ENCODE measurements around the gene ADRM1.

DNA sequence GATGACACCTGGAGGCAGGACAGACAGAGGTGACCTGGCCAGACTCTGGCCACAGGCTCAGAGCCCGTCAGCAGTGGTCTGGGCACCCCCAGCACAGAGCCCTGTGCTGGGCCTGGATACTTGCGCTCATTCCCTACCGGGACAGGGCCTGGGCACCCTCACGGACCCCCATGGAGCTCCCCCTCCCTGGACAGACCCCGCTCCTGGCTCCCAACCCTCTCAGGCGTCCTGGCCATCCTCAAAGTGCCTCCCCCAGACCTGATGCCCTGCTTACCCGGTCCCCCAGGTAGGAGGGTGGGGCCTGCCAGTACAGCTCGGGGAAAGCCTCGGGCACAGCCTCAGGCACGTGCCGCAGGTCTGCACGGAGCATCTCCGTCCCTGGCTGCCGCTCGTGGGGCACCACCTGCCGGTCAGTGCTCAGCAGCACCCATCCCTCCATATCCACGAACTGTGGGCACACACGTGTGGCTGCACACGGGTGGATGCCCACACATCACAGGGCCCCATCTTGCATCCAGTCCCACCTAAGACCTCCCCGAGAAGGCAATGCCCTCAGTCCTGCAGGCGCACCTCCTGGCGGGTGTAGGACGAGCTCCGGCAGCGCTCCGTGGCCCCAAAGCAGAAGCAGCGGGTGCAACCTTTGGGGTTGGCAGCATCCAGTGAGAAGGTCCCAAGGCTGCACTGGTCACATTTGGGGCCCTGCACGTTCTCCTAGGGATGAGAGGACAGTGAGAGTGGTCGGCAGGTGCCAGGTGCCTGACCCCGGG lies 24.3 kb downstream of the ADRM1 start:
- TF ChIP-seq, protein P1, sequence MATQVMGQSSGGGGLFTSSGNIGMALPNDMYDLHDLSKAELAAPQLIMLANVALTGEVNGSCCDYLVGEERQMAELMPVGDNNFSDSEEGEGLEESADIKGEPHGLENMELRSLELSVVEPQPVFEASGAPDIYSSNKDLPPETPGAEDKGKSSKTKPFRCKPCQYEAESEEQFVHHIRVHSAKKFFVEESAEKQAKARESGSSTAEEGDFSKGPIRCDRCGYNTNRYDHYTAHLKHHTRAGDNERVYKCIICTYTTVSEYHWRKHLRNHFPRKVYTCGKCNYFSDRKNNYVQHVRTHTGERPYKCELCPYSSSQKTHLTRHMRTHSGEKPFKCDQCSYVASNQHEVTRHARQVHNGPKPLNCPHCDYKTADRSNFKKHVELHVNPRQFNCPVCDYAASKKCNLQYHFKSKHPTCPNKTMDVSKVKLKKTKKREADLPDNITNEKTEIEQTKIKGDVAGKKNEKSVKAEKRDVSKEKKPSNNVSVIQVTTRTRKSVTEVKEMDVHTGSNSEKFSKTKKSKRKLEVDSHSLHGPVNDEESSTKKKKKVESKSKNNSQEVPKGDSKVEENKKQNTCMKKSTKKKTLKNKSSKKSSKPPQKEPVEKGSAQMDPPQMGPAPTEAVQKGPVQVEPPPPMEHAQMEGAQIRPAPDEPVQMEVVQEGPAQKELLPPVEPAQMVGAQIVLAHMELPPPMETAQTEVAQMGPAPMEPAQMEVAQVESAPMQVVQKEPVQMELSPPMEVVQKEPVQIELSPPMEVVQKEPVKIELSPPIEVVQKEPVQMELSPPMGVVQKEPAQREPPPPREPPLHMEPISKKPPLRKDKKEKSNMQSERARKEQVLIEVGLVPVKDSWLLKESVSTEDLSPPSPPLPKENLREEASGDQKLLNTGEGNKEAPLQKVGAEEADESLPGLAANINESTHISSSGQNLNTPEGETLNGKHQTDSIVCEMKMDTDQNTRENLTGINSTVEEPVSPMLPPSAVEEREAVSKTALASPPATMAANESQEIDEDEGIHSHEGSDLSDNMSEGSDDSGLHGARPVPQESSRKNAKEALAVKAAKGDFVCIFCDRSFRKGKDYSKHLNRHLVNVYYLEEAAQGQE (IDR thresholded peaks at IDR 0.05; ENCODE audit: low read depth): no peak
- TF ChIP-seq TAF1 (IDR thresholded peaks at IDR 0.05; ENCODE audit: low read depth) (no peak), YY1 (IDR thresholded peaks at IDR 0.05; ENCODE audit: low read depth) (no peak), USF1 (IDR thresholded peaks at IDR 0.05) (no peak), EGR1 (IDR thresholded peaks at IDR 0.05) (no peak), CREB1 (IDR thresholded peaks at IDR 0.05; ENCODE audit: low read depth) (no peak), TCF12 (IDR thresholded peaks at IDR 0.05; ENCODE audit: low read depth) (no peak), NFIC (IDR thresholded peaks at IDR 0.05) (no peak), RAD21 (IDR thresholded peaks at IDR 0.05; ENCODE audit: low read depth) (no peak), CEBPB (IDR thresholded peaks at IDR 0.05) (no peak), EP300 (IDR thresholded peaks at IDR 0.05; ENCODE audit: borderline replicate concordance) (no peak), FOXM1 (IDR thresholded peaks at IDR 0.05; ENCODE audit: borderline replicate concordance, low read depth) (no peak), TEAD4 (IDR thresholded peaks at IDR 0.05) (no peak)
- TF ChIP-seq, protein P2, sequence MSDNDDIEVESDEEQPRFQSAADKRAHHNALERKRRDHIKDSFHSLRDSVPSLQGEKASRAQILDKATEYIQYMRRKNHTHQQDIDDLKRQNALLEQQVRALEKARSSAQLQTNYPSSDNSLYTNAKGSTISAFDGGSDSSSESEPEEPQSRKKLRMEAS (IDR thresholded peaks at IDR 0.05): no peak
